Endometrial microvascular endothelial cells (primary cell): ENCODE measurements around the gene GAPT. TPM values are rescaled to one million over a fixed set of nuclear protein-coding genes. Genes with fewer than 3 reads are reported as not detected.

Experiments used
- in situ Hi-C: cut with HindIII; loops from 2 replicates; pipeline ENCODE4 v1.10.0; 2017; ENCODE audit warnings: low sequenced_read_pairs, low pct_unique_long_range_greater_than_20kb; ENCODE audit errors: inconsistent ontology term
- total RNA-seq: library from RNA; depleted of rRNA; stranded (reverse); fragments of >200 nt; gene quantifications from one replicate; pipeline ENCODE4 v1.2.3, GENCODE V29; 2015; ENCODE audit errors: inconsistent ontology term

GAPT gene
- not detected for total RNA-seq

GRCh38 chr5:58491216-58491892 is at the start of gene GAPT:
Gene GAPT, plus strand, starts transcription at chr5:58491435. Its CDS starts 3,102 bp downstream, at chr5:58494537.
- in situ Hi-C loops, result no loop called here

GRCh38 chr5:58444805-58445204 is 46.4 kb upstream of the GAPT start:
- in situ Hi-C loops, result loop anchor here (25.0 kb wide), 1 partner anchor 208 kb away; no protein-coding TSS in a partner anchor

GRCh38 chr5:58446024-58446423 is 45.2 kb upstream of the GAPT start:
- in situ Hi-C loops, result loop anchor here (25.0 kb wide), 1 partner anchor 209 kb away; no protein-coding TSS in a partner anchor

GRCh38 chr5:58447226-58447625 is 44.0 kb upstream of the GAPT start:
- in situ Hi-C loops, result loop anchor here (25.0 kb wide), 1 partner anchor 210 kb away; no protein-coding TSS in a partner anchor

- in situ Hi-C loops, result loop anchor here (25.0 kb wide), 1 partner anchor 563 kb away; no protein-coding TSS in a partner anchor
Measured at GRCh38 chr5:58450018-58450417, 41.2 kb upstream of the GAPT start.

GRCh38 chr5:58450811-58451629 is 40.2 kb upstream of the GAPT start:
- in situ Hi-C loops, result loop anchor here (25.0 kb wide), 1 partner anchor 564 kb away; no protein-coding TSS in a partner anchor

- in situ Hi-C loops, result loop anchor here (25.0 kb wide), 1 partner anchor 565 kb away; no protein-coding TSS in a partner anchor
Measured at GRCh38 chr5:58451732-58452565, 39.3 kb upstream of the GAPT start.

GRCh38 chr5:58452566-58453258 is 38.5 kb upstream of the GAPT start:
- in situ Hi-C loops, result loop anchor here (25.0 kb wide), 1 partner anchor 565 kb away; no protein-coding TSS in a partner anchor

GRCh38 chr5:58453306-58453705 is 37.9 kb upstream of the GAPT start:
- in situ Hi-C loops, result loop anchor here (25.0 kb wide), 1 partner anchor 566 kb away; no protein-coding TSS in a partner anchor

GRCh38 chr5:58454025-58454424 is 37.2 kb upstream of the GAPT start:
- in situ Hi-C loops, result loop anchor here (25.0 kb wide), 1 partner anchor 567 kb away; no protein-coding TSS in a partner anchor

GRCh38 chr5:58455066-58455465 is 36.2 kb upstream of the GAPT start:
- in situ Hi-C loops, result loop anchor here (25.0 kb wide), 1 partner anchor 568 kb away; no protein-coding TSS in a partner anchor

GRCh38 chr5:58455480-58455879 is 35.8 kb upstream of the GAPT start:
- in situ Hi-C loops, result loop anchor here (25.0 kb wide), 1 partner anchor 568 kb away; no protein-coding TSS in a partner anchor

GRCh38 chr5:58456026-58456425 is 35.2 kb upstream of the GAPT start:
- in situ Hi-C loops, result loop anchor here (25.0 kb wide), 1 partner anchor 569 kb away; no protein-coding TSS in a partner anchor

GRCh38 chr5:58456486-58456885 is 34.7 kb upstream of the GAPT start:
- in situ Hi-C loops, result loop anchor here (25.0 kb wide), 1 partner anchor 569 kb away; no protein-coding TSS in a partner anchor

GRCh38 chr5:58457050-58457449 is 34.2 kb upstream of the GAPT start:
- in situ Hi-C loops, result loop anchor here (25.0 kb wide), 1 partner anchor 570 kb away; no protein-coding TSS in a partner anchor

- in situ Hi-C loops, result loop anchor here (25.0 kb wide), 1 partner anchor 571 kb away; no protein-coding TSS in a partner anchor
Measured at GRCh38 chr5:58458141-58458742, 33.0 kb upstream of the GAPT start.

- in situ Hi-C loops, result loop anchor here (25.0 kb wide), 1 partner anchor 571 kb away; no protein-coding TSS in a partner anchor
Measured at GRCh38 chr5:58458743-58459145, 32.5 kb upstream of the GAPT start.
